DMS 273 (cell line): ENCODE results near the gene HES4.
A peak's percentile ranks its signal among the peaks of the same experiment; 100 is the strongest.
"Not testable (repeated sequence)": the region's sequence is repeated elsewhere in the genome, so short reads cannot be mapped to it uniquely, and the experiment has no call there.

Source experiments
- DNase-seq: peaks from one replicate; lab custom pipeline; 2025; ENCODE audit not compliant: unreplicated experiment; lab: John Stamatoyannopoulos, UW

Gene HES4

DNA sequence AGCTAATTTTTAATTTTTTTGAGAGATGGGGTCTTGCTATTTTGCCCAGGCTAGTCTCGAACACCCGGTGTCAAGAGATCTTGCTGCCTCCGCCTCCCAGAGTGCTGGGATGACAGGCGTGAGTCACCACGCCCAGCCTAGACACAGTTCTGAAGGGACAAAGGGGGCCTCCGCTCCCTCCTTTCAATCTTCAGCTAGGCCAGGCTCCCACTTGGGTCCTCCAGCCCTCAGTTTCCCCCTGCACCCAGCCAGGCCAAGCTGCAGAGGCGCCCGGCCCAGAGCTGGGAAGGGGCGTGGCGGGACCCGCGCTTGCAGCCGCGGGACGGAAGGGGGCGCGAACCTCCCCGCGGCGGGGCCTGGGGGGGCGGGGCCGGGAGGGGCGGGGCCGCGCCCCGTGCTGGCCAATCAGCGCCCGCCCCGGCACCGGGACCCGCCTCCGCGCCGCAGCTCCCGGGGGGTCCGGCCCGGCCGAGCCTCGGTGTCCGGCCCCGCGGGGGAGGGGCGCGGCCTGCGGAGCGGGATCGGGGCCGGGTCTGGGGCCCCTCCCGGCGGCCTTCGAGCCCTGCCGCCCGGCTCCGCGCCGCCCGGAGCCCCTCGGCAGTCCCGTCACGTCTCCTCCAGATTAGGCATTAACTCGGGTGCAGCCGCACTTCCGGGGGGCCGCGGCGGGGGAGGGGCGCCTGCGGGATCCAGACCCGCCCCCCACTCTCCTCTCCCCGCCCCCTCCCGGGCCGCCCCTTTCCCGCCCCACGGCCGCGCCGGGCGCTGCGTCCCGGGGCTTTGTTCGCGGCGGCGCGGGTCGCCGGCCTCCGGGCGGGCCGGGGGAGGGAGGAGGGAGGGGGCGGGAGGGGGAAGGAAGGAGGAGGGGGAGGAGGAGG lies 19.5 kb upstream of the HES4 start:
- DNase-seq = peak; percentile 92

DNA sequence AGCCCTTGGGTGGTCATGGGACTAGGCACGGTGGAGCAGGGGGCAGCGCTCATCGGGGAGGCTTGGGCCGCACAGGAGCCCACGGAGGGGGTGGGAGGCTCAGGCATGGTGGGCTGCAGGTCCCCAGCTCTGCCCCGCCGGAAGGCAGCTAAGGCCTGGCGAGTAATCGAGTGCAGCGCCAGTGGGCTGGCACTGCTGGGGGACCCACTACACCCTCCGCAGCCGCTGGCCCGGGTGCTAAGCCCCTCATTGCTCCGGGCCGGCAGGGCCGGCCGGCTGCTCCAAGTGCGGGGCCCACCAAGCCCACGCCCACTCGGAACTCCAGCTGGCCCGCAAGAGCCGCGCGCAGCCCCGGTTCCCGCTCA lies 18.4 kb upstream of the HES4 start:
- DNase-seq = not testable (repeated sequence)

DNA sequence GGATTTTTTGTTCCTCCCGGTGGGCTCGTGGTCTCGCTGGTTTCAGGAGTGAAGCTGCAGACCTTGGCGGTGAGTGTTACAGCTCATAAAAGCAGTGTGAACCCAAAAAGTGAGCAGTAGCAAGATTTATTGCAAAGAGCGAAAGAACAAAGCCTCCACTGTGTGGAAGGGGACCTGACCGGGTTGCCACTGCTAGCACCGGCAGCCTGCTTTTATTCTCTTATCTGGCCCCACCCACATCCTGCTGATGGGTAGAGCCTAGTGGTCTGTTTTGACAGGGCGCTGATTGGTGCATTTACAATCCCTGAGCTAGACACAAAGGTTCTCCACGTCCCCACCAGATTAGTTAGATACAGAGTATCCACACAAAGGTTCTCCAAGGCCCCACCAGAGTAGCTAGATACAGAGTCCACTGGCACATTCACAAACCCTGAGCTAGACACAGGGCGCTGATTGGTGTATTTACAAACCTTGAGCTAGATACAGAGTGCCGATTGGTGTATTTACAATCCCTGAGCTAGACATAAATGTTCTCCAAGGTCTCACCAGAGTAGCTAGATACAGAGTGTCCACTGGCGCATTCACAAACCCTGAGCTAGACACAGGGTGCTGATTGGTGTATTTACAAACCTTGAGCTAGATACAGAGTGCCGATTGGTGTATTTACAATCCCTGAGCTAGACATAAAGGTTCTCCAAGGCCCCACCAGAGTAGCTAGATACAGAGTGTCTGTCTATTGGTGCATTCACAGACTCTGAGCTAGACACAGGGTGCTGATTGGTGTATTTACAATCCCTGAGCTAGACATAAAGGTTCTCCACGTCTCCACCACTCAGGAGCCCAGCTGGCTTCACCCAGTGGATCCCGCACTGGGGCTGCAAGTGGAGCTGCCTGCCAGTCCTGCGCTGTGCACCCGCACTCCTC lies 17.8 kb upstream of the HES4 start:
- DNase-seq = not testable (repeated sequence)

DNA sequence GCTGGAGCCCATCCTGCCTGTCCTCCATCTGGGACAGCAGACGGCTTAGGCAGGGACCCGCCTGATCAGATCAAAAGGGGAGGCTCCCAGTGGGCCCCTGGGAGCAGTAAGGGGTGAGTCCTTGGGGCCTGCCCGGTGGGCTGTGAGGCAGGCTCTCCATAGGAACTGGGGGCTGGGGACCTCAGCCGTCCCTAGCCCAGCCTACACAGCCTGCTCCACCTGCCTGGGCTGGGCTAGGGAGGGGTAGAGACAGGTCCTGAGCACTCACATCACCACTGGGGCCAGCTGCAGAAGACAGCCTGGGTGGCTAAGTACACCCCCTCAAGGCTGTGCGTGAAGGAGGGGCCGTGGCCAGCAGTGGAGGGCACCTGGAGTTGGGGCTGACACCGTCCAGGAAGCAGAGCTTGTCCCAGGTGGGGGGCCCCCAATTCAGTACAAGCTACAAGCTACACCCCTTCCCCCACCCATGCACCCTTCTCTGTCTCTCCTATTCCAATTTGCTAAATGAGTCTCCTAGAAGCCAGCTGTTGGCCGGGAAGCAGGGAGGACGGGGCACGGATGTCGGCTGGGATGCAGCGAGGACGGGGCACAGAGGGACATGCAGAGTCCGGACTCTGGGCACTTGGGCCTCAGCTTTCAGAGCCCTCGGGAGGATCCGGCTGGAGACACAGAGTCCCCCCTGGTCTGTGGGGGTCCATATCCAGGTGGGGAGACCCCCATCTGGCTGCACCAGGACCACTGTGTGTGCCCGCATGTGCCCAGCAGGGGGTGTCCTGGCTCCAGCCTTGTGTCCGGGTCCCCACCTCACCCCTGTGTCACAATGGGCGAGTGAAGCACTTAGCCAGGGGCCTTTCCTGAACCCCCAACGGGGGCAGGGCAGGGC lies 15.1 kb upstream of the HES4 start:
- DNase-seq = peak; percentile 69

DNA sequence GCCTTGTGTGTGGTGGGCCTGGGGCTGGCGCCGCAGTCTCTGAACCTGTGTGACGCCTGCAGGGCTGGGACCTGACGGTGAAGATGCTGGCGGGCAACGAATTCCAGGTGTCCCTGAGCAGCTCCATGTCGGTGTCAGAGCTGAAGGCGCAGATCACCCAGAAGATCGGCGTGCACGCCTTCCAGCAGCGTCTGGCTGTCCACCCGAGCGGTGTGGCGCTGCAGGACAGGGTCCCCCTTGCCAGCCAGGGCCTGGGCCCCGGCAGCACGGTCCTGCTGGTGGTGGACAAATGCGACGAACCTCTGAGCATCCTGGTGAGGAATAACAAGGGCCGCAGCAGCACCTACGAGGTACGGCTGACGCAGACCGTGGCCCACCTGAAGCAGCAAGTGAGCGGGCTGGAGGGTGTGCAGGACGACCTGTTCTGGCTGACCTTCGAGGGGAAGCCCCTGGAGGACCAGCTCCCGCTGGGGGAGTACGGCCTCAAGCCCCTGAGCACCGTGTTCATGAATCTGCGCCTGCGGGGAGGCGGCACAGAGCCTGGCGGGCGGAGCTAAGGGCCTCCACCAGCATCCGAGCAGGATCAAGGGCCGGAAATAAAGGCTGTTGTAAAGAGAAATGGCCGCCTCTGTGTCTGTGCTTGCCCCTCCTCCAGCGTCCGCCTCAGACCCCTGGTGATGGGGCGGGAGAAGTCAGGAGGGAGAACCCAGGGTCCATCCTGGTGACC lies 14.2 kb upstream of the HES4 start:
- no peak for DNase-seq

DNA sequence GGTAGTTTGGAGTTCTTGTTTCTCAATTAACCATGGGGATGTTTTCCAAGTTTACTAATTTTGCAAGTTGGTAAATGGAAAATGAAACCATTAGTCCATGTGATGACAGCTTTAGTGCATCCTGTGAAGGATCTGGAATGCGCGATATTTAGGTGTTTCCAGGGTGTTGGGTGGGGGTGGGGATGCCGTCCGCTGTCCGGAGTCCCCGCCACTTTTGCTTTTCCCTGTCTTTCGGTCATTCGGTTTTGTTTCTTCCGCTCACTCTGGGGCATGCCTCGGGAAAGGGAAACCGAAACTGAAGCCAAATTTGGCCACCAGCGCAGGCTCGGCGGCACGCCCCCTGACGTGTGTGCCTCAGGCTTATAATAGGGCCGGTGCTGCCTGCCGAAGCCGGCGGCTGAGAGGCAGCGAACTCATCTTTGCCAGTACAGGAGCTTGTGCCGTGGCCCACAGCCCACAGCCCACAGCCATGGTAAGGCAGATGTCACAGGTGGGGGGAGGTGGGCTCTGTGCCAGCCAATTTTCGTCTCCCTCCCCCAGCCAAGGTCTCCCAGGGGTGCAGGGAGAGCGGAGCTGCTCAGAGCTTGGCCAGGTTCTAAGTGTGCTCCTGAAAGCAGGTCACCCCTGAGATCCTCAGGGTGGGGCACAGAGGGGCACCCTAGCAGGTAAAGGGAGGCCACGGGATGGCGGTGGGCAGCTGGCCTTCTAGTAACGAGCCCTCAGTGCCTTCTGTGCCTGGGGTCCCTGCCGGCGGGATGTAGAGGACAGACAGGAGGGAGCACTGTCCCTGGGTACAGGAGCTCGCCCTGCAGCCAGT lies 13.4 kb upstream of the HES4 start, which contains the start of gene ISG15:
ISG15 (plus strand) TSS at position 393 of the 817 bp plus-strand sequence; CDS start at position 470, 77 bp downstream.
- peak; percentile 93 for DNase-seq

DNA sequence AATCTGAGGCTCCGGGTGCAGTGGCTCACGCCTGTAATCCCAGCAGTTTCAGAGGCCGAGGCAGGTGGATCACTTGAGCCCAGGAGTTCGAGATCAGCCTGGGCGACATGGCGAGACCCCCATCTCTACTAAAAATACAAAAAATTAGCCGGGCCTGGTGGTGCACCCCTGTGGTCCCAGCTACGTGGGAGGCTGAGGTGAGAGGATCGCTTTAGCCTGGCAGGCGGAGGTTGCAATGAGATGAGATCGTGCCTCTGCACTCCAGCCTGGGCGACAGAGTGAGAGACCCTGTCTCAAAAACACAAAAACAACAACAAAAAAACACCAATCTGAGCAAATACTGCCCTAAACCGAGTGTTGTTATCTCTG lies 12.8 kb upstream of the HES4 start:
- DNase-seq = not testable (repeated sequence)

DNA sequence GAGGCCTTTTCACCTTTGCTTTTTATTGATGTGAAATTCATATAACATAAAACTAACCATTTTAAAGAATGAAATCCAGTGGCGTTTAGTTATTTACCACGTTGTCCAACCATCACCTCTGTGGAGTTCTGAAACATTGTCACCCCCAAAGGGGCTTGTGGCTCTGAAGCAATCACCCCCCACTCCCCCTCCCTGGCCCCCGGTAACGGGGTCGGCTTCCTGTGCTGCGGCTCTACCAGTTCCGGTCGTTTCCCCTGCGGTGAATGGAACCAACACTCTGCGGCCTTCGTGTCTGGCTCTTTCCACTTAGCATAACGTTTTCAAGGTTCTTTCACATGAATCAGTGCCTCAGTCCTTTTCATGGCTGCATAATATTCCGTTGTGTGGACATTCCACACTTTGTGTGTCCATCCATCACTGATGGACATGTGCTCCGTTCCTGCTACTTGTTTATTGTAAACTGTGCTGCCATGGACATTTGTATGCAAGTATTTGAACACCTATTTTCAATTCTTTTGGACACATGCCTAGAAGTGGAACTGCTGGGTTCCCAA lies 11.6 kb upstream of the HES4 start:
- no peak for DNase-seq

DNA sequence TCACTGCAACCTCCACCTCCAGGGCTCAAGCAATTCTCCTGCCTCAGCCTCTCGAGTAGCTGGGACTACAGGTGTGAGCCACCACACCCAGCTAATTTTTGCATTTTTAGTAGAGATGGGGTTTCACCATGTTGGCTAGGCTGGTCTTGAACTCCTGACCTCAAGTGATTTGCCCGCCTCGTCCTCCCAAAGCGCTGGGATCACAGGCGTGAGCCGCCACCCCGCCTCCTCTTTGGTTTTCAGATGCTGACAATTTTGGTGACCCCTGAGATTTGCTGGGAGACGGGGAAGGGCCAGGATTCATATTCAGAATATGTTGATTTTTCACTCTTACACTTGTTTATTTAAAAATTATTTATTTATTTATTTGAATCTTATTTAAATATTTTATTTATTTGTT lies 10.2 kb upstream of the HES4 start:
- not testable (repeated sequence) for DNase-seq

DNA sequence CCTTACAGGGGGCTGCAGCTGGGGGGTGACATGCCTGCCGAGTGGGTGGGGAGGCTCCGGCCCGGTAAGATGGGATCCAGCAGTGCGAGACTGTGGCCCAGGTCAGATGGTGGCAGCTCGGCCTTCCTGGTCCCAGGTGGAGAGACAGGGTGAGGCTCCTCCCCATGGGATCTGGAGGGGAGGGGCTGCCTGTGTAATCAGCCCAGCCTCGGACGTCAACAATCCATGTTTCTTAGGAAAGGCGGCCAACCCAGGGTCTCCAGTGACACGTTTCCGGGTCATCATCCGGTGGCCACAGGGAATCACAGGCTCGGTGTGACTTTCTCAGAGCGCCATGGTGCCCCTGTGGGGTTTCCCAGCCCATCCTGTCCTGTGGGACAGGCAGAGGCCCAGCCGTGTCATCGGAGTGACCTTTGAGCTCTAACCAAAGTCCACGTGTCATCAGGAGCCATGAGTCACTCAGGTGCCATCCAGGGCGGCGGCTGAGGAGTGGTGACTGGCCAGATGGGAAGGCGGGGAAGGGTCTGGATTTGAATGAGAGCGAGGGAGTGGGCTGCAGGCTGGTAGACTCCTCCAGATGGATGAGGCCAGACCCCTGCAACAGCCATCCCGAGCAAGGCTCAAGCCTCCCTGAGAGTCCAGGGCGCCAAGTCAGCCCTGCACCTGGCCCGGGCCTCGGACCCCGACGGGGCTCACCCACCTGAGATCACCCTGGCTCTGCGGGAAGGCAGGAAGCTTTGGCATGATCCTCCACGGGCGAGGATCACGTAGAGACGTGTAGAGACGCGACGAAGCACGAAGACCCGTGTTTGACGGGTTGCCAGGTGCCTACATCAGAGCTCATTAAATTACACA lies 6.6 kb upstream of the HES4 start:
- no peak for DNase-seq

DNA sequence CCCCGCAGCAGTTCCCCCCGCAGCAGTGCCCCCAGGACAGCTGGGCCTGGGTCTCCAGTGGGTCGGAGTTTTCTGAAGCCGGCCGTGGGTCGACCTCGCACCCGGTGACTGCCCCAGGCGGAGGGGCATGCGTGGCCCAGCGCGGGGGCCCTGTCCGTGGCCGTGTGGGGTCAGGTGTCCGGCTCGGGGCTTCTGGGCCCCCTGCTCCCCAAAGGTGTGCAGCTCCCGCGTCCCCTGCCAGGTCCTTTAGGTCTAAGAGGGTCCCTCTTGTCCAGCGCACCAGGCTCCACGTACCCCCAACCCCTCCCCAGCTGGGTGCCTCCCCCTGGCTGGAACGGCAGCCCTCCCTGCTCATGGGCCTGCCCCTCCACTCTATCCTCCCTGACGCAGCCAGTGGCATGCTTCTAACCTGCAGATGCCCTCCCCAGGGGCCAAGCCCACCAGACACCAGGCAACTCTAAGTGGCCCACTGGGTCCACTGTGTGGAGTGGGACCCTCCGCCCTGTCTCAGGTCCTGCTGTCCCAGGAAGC lies 5.9 kb upstream of the HES4 start:
- no peak for DNase-seq

DNA sequence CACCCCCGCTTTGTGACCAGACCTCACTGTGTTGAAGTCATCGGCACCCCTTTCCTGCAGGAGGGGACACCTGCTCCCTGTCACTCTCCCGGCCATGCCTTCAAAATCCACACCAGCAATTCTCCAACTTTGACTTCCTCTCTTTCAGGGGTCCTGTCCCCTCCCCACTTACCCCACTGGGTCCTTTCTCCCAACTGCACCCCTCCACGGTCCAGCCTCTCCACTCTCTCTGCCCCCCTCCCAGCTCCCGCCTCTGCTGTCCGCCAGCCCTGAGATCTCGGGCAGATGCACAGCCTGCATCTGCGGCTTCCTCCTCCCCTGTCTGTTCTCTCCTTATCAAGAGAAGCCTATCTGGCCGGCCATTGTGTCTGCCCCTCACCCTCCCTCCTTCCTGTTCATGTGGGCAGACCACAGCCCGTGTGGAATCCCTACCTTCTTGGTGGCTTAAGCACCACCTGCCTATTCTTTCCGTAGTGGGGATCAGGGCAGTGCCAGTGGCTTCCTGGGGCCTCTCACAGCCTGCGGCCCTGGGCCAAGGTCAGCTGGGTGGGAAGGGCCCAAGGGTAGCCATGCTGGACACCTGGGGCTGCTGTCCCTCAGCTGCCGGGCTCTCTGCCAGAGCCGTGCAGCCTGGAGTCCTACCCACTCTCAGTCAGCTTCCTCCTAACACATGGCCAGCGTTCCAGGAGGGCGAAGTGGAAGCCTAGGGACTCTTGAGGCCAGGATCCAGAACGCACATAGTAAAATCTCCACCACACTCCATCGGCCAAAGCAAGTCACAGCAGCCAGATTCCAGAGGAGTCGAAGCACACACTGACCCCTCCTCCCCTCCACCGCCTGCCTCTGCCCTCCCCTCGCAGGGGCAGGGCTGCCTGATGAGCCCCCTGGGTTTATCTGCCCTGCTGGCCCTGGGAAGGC lies 5.1 kb upstream of the HES4 start:
- DNase-seq = peak; percentile 68

DNA sequence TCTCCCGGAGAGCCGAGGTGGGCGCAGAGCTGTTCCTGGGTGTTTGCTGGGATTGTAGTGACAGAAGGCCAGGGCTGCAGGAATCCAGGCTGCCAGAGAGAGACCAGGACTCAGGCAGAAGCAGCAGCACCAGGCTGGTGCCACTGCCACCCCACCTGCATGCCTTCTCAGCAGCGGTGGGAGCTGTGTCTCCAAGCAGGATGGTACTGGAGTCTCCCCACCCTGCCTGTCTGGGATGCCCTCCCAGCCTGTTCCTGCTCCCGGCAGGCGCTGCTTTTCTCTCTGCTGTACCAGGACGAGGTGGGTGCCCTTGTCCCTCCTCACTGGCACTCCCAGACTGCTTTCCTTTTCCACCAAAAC lies 4.5 kb upstream of the HES4 start:
- DNase-seq = peak; percentile 62

DNA sequence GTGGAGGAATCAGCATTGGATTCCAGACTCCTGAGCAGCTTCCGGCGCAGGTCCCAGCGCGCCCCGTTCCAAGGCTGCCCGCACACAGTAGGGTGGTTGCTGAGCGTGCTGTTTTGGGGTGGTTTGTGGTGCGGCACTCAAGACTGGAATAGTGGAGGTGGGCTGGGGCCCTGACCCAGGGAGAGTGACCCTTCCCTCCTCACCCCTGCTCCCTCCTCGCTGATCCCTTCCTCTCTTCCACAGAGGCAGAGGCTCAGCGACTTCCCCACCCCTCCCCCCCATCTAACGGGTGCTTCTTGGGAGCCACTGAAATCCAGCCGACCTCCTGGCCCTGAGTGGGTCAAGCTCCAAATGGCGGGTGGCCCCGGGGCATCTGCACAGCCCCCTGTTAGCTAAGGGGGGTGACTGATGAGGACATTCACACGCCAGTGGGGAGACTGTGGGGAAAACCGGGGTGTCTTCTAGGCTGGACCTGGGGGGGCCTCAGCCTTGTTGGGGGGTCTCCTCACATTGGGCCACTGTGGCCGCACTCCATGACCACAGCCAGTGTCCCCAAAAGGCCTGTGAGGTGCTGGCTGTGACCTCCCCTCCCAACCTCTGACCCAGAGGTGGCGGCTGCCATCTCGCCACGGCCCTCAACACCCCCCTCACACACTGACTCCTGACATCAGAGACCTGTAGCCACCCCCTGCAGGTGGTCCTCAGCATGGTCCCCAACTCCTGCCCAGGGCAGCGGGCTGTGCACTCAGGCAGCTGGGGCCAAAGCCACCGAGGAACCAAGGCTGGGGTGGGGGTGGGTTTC lies 3.9 kb upstream of the HES4 start:
- DNase-seq = no peak

DNA sequence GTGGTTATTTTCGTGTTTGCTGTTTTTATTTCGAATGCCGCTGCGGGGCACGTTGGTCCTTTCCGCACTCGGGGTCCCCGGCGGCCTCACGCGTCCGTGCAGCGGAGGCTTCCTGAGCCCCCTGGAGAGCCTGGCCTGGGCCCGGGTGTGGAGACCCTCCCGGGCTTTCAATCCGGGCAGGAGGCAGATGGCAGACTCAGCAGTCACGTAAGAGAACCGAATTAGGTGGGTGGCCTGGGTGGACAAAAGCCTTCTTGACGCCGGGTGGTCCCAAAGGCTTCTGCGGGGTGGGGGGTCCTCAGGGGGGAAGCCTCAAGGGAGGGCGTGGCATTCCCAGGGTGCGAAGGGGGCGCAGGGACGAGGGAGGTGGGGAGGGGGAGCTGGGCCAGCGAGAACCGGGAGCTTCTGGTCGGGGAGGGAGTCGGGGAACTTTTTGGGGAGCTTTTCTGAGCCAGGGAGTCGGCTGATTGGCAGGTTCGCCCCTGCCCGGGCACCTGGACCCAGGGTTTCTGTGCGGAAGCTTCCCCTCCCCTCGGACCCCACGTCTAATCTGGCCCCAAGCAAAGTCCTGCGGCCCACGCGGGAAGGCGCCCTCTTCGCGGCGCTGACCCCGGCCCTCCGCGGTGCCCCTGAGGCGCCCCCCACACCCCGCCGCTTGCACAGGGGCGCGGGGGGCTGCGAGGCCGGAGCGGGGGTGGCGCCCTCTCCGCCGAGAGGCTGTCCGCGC lies 1.3 kb upstream of the HES4 start:
- peak; percentile 85 for DNase-seq
